Measurements from ENCODE around the gene LIAS. TPM values are rescaled to one million over a fixed set of nuclear protein-coding genes. Genes with fewer than 3 reads are reported as not detected.
"Not testable (repeated sequence)": the region's sequence is repeated elsewhere in the genome, so short reads cannot be mapped to it uniquely, and the experiment has no call there.

The LIAS gene
- total RNA-seq = 12.2 and 12.6 TPM in 2 replicates

GRCh38 chr4:39458505-39459300 lies at the start of gene LIAS, which contains the start of gene RPL9:
Gene LIAS, plus strand, starts transcription at chr4:39459056. Its CDS starts 62 bp downstream, at chr4:39459118.
Gene RPL9, minus strand, starts transcription at chr4:39458922. Its CDS starts 483 bp downstream, at chr4:39458439.
- intact Hi-C loops (cut with micrococcal nuclease) = loop anchor here (1.0 to 5.0 kb wide), 15 partner anchors 11 to 849 kb away; partner anchors contain the start of genes RFC1, RHOH, SMIM14 and TLR1

- intact Hi-C loops (cut with micrococcal nuclease) = loop anchor here (1.0 kb wide), 1 partner anchor 507 kb away; no protein-coding TSS in a partner anchor
Measured at GRCh38 chr4:39410415-39410814, 48.4 kb upstream of the LIAS start.

DNA sequence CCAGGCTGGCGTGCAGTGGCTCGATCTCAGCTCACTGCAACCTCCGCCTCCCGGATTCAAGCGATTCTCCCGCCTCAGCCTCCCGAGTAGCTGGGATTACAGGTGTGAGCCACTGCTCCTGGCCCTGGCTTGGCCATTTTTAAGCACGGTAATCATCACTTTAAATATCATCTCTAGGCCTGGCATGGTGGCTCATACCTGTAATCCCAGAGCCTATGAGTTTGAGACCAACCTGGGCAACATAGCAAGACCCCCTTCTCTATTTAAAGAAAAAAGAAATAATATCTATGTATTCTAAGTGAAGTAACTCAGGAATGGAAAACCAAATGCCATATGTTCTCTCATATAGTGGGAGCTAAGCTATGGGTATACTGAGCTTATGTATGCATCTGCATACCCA lies 47.3 kb upstream of the LIAS start:
- intact Hi-C loops (cut with micrococcal nuclease) = not testable (repeated sequence)

- intact Hi-C loops (cut with micrococcal nuclease) = no loop called here
Measured at GRCh38 chr4:39415678-39416283, 43.1 kb upstream of the LIAS start.

DNA sequence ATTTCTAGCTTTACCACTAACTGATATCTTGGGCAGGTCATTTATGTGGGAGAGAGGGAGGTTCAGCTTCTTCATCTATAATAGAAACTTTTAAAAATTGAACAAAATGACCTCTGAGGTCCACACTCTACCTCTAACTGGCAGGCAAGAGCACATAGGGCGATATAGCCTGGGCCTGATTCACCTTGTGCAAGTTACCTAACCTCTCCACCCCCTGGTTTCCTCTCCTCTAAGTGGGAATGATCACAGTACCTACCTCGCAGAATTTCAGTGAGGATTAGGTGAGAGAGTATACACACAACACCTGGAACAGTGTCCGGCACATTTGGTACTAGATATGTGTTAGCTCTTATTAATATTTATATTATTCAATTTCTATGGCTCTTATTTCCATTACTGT lies 36.6 kb upstream of the LIAS start:
- intact Hi-C loops (cut with micrococcal nuclease) = no loop called here

- intact Hi-C loops (cut with micrococcal nuclease) = not testable (repeated sequence)
Measured at GRCh38 chr4:39425297-39425696, 33.6 kb upstream of the LIAS start.

- intact Hi-C loops (cut with micrococcal nuclease) = no loop called here
Measured at GRCh38 chr4:39426728-39427127, 32.1 kb upstream of the LIAS start.

GRCh38 chr4:39427520-39428114 lies 31.2 kb upstream of the LIAS start:
- intact Hi-C loops (cut with micrococcal nuclease) = no loop called here

- intact Hi-C loops (cut with micrococcal nuclease) = no loop called here
Measured at GRCh38 chr4:39429476-39430334, 29.2 kb upstream of the LIAS start.

DNA sequence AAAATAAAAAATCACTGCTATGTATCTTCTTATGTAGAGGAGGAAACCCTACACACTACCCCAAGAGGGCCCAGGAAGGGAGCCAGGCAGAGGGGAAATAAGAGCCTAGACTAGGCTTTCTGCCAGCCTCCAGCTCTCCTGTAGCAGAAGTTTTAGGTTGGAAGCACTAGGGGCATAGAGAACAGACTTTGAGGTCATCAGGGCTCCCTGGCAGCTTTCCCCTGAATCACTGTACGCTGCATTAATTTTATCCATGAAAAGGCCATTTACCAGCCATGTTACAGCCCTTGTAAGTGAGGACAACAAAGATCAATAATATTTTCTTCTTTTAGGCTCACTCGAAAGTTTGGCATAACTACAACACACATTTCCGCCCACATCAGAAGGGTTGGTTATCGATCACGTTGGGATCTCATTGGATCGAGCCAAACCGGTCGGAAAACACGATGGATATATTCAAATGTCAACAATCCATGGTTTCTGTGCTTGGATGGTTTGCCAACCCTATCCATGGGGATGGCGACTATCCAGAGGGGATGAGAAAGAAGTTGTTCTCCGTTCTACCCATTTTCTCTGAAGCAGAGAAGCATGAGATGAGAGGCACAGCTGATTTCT lies 24.9 kb upstream of the LIAS start:
- intact Hi-C loops (cut with micrococcal nuclease) = no loop called here

DNA sequence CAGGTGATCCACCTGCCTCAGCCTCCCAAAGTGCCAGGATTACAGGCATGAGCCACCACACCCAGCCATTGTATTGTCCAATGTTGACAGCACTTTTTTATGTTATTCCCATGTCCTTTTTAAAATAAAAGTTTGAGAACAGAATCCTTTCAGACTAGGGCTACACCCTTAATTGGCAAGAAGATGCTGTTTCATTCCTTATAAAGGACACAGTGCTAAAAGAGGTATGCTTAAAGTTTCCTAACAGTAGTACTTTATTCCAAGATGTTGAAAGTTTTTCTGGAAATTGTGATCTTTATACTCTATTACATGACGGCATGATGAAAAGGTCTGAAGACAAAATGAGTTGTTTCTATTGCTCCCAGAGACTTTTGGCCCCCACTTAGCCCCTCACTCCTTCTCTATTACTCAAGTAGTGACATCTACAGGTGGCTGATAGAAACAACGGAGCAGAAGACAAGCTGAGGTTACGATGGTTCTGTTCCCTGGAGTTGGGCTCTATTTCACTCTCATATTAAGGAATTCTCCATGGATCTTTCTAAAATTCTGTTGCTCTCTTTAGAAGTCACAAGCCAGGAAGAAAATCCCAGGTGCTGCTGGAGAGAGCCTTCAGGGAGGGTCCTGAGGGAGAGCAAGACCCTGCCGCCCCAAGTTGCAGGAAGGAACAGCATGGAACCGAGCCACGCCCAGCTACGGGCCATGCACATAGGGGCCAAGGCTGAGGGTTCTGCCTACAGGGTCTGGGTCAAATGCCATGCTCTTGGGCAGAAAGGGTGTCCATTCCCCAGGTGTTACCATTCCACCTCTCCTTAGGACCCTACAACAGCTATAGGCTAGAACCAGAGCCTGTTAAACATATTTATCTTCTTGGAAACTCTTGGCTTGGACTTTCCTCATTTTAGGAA lies 22.9 kb upstream of the LIAS start:
- intact Hi-C loops (cut with micrococcal nuclease) = no loop called here

DNA sequence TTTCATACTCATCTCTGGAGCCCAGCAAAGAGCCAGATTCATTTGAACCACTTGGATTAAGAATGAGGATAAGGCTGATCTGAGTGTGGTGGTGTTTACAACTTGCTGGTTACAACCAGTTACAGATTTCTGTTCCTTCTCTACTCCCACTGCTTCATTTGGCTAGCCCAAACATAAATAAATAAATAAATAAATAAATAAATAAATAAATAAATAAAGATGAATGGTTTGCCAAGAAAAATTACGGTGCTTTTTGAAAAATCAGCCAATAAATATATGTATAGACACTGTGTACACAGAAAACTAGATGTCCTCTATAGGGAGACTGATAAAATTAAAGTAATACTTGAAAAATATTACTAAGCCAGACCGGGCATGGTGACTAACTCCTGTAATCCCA lies 17.3 kb upstream of the LIAS start:
- intact Hi-C loops (cut with micrococcal nuclease) = no loop called here

DNA sequence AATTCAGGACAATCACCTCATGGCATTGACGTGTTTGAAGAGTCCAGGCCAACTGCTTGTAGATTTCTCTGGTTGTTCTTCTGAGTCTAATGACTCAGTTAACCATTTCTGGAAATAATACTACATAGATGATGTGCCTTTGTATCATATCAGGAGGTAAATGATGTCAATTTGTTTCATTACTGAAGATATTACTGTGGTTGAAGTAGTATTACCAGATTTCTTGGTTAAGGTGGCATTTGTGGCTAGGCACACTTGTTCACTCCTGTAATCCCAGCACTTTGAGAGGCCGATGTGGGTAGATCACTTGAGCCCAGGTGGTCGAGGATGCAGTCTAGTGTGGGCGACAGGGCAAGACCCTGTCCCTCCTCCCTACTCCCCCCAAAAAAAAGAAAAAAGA lies 15.9 kb upstream of the LIAS start:
- intact Hi-C loops (cut with micrococcal nuclease) = no loop called here

DNA sequence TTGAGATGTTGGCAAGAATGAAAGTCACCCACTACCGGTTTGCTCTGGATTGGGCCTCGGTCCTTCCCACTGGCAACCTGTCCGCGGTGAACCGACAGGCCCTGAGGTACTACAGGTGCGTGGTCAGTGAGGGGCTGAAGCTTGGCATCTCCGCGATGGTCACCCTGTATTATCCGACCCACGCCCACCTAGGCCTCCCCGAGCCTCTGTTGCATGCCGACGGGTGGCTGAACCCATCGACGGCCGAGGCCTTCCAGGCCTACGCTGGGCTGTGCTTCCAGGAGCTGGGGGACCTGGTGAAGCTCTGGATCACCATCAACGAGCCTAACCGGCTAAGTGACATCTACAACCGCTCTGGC lies 12.4 kb upstream of the LIAS start:
- intact Hi-C loops (cut with micrococcal nuclease) = loop anchor here (2.0 kb wide), 1 partner anchor 94 kb away; no protein-coding TSS in a partner anchor

- intact Hi-C loops (cut with micrococcal nuclease) = loop anchor here (2.0 kb wide), 1 partner anchor 94 kb away; no protein-coding TSS in a partner anchor
Measured at GRCh38 chr4:39446842-39447573, 11.8 kb upstream of the LIAS start.

DNA sequence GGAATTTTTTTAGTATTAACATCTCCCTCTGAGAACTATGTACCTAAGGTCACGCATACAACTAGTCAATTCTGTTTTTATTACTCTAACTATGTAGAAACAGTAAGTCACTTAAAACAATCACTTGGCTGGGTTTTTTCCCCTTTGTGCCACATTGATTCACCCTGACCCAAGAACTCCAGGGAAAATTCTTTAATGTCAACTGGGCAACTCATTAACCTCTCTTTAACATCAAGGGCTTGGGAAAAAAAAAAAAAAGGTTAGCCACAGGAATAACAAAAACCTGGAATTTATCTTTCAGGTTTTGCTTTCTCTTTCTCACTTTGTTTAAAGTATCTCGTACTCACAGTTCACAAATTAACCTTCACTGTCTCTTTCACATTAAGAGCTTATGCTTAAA lies 8.2 kb upstream of the LIAS start:
- intact Hi-C loops (cut with micrococcal nuclease) = no loop called here

GRCh38 chr4:39451423-39452023 lies 7.3 kb upstream of the LIAS start:
- intact Hi-C loops (cut with micrococcal nuclease) = no loop called here

GRCh38 chr4:39452153-39452859 lies 6.5 kb upstream of the LIAS start:
- intact Hi-C loops (cut with micrococcal nuclease) = no loop called here
